Common myeloid progenitor, CD34-positive (primary cell): ENCODE results near the gene CSE1L.
"Not testable (repeated sequence)": the region's sequence is repeated elsewhere in the genome, so short reads cannot be mapped to it uniquely, and the experiment has no call there.

Experiments
- CTCF ChIA-PET: fragments of 350-600 bp; sonication (Branson Sonifier 250); formaldehyde crosslinking; loops from one replicate; lab custom pipeline; 2021; ENCODE audit warnings: antibody characterized with exemption; lab: Charles Lee
- POLR2A ChIA-PET: fragments of 350-600 bp; sonication (Branson Sonifier 250); formaldehyde crosslinking; loops from one replicate; lab custom pipeline; 2021; ENCODE audit warnings: antibody characterized with exemption; lab: Charles Lee
- DNase-seq, 3 donors: peaks; one replicate each; pipeline versions ENCODE4 v3.0.0 to v3.0.0-alpha.2; 2013
- H3K27ac ChIP-seq, 2 experiments: 1 replicate in 1 of 2; 2 replicates in 1 of 2; pipeline ENCODE4 v1.7.0; 2013; ENCODE audit warnings: inconsistent platforms in 2 of 2, low read length in 2 of 2, mild to moderate bottlenecking in 2 of 2, low read depth in 1 of 2, moderate library complexity in 1 of 2; ENCODE audit not compliant: severe bottlenecking in 2 of 2, insufficient read depth in 1 of 2, poor library complexity in 1 of 2
- H3K27me3 ChIP-seq, 5 experiments: replicated peaks in 2 of 5; 1 replicate in 3 of 5; 2 replicates in 2 of 5; pipeline versions ENCODE4 v1.6.1 to v1.7.0; 2013; ENCODE audit warnings: low read length in 4 of 5, mild to moderate bottlenecking in 2 of 5, moderate library complexity in 2 of 5, inconsistent platforms in 1 of 5; ENCODE audit not compliant: insufficient read depth in 5 of 5, control insufficient read depth in 4 of 5
- H3K36me3 ChIP-seq, 4 experiments: 1 replicate in 2 of 4; 2 replicates in 2 of 4; pipeline versions ENCODE4 v1.6.1 to v1.7.0; 2013; ENCODE audit warnings: low read length in 3 of 4, control low read depth in 1 of 4, mild to moderate bottlenecking in 1 of 4; ENCODE audit not compliant: control insufficient read depth in 4 of 4, insufficient read depth in 4 of 4
- H3K4me1 ChIP-seq, 4 experiments: 1 replicate in 3 of 4; 2 replicates in 1 of 4; pipeline versions ENCODE4 v1.6.1 to v1.7.1; 2013; ENCODE audit warnings: low read length in 3 of 4, mild to moderate bottlenecking in 3 of 4, control low read depth in 1 of 4, inconsistent platforms in 1 of 4, moderate library complexity in 1 of 4; ENCODE audit not compliant: control insufficient read depth in 4 of 4, insufficient read depth in 4 of 4; ENCODE audit errors: control extremely low read depth in 1 of 4
- H3K4me3 ChIP-seq, 7 experiments: 1 replicate in 4 of 7; 2 replicates in 3 of 7; pipeline versions ENCODE4 v1.5.1 to v1.7.0; 2013; ENCODE audit warnings: mild to moderate bottlenecking in 7 of 7, low read length in 6 of 7, moderate library complexity in 6 of 7, inconsistent platforms in 2 of 7, low read depth in 2 of 7, control low read depth in 1 of 7; ENCODE audit not compliant: insufficient read depth in 4 of 7, control insufficient read depth in 1 of 7; ENCODE audit errors: extremely low read depth in 1 of 7
- H3K9me3 ChIP-seq, 5 experiments: 1 replicate in 4 of 5; 2 replicates in 1 of 5; pipeline versions ENCODE4 v1.6.1 to v1.7.1; 2013; ENCODE audit warnings: low read length in 4 of 5, mild to moderate bottlenecking in 2 of 5, inconsistent platforms in 1 of 5, low read depth in 1 of 5, moderate library complexity in 1 of 5; ENCODE audit not compliant: control insufficient read depth in 4 of 5, insufficient read depth in 2 of 5; ENCODE audit errors: control extremely low read depth in 1 of 5
- WGBS: methylation state at CpG from one replicate; pipeline ENCODE4 v1.1.5; 2013; ENCODE audit not compliant: insufficient coverage; 5-methylcytosine and 5-hydroxymethylcytosine counted together

CSE1L gene

DNA sequence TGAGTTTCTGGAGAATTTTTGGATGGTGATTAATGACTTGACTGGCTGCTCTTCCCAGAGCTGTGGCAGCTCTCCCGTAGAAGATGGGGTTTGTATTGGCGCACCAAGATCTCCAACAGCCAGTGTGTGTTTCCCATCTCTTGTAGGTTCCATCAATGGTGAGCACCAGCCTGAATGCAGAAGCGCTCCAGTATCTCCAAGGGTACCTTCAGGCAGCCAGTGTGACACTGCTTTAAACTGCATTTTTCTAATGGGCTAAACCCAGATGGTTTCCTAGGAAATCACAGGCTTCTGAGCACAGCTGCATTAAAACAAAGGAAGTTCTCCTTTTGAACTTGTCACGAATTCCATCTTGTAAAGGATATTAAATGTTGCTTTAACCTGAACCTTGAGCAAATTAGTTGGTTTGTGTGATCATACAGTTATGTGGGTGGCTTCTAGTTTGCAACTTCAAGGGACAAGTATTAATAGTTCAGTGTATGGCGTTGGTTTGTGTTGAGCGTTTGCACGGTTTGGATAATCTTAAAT is 50.2 kb downstream of the CSE1L start:
- Histone ChIP-seq H3K27ac (no peak overlapping the region), H3K27me3 (no peaks in the 10 kb centered on the region), H3K4me3 (no peak overlapping the region), H3K9me3 (no peaks in the 10 kb centered on the region), H3K36me3 (peaks cover 27 to 80% (median 48%) of the 10 kb centered on the region in 4 experiments), H3K4me1 (peaks cover 0 to 6% (median 0%) of the 10 kb centered on the region in 4 experiments)
- 97% methylated on average over 6 of the region's 7 CpGs for WGBS
- DNase-seq: no peak
- ChIA-PET CTCF (no interaction called here), POLR2A (no interaction called here)

- Histone ChIP-seq H3K27me3 (no peaks in the 10 kb centered on the region), H3K4me1 (peaks cover 0 to 6% (median 0%) of the 10 kb centered on the region in 4 experiments), H3K9me3 (no peaks in the 10 kb centered on the region), H3K4me3 (no peak overlapping the region), H3K27ac (no peak overlapping the region), H3K36me3 (peaks cover 27 to 80% (median 47%) of the 10 kb centered on the region in 4 experiments)
- ChIA-PET CTCF (interaction anchor here (2.0 kb wide), 1 partner anchor 35 kb away, joined by 4 read pairs; no protein-coding TSS in a partner anchor), POLR2A (no interaction called here)
- WGBS: 98% methylated on average over 6 of the region's 7 CpGs
- no peak for DNase-seq
These were observed 51.0 kb downstream of the CSE1L start for GRCh38 chr20:49097159-49097558.

- POLR2A ChIA-PET: no interaction called here
These were observed 52.0 kb downstream of the CSE1L start for GRCh38 chr20:49098136-49098535.

DNA sequence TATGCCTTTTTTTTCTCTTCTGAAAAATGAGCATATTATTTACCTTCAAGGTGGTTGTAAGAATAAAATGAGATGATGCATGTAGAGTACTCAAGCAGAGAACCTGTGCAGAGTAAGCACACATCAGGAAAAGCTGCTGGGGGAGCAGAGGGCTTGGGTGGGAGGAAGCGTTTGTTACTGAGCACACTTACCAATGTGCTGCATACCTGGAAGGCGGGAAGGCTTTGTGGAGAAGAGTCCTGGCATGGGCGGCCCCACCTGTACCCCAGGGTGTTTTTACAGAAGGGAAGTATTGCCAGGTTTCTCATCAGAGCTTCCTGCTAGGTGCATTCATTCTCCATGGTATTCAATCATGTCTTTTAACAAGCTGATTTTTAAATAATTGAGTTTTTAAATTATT is 52.9 kb downstream of the CSE1L start:
- peaks cover 25 to 85% (median 55%) of the 10 kb centered on the region in 4 experiments for H3K36me3 ChIP-seq
- H3K4me1 ChIP-seq: peaks cover 0 to 6% (median 0%) of the 10 kb centered on the region in 4 experiments
- no peak overlapping the region for H3K27ac ChIP-seq
- no peaks in the 10 kb centered on the region for H3K9me3 ChIP-seq
- no peaks in the 10 kb centered on the region for H3K27me3 ChIP-seq
- ChIA-PET CTCF (interaction anchor here (0.7 to 2.0 kb wide), 5 partner anchors 13 to 75 kb away, joined by 3 to 4 read pairs (median 3); no protein-coding TSS in a partner anchor), POLR2A (no interaction called here)
- DNase-seq: no peak
- H3K4me3 ChIP-seq: no peak overlapping the region
- WGBS: no CpG with 5 or more reads among the region's 3 CpGs

More at GRCh38 chr20:49098136-49098535, 52.0 kb downstream of the CSE1L start:
- Histone ChIP-seq H3K4me1 (peaks cover 0 to 6% (median 0%) of the 10 kb centered on the region in 4 experiments), H3K36me3 (peaks cover 25 to 83% (median 51%) of the 10 kb centered on the region in 4 experiments), H3K27me3 (no peaks in the 10 kb centered on the region), H3K9me3 (no peaks in the 10 kb centered on the region), H3K27ac (no peak overlapping the region), H3K4me3 (no peak overlapping the region)
- CTCF ChIA-PET: interaction anchor here (1.0 to 2.0 kb wide), 3 partner anchors 12 to 74 kb away, joined by 3 to 4 read pairs (median 3); no protein-coding TSS in a partner anchor
- WGBS: 100% methylated on average over 2 of the region's 4 CpGs
- no peak for DNase-seq

DNA sequence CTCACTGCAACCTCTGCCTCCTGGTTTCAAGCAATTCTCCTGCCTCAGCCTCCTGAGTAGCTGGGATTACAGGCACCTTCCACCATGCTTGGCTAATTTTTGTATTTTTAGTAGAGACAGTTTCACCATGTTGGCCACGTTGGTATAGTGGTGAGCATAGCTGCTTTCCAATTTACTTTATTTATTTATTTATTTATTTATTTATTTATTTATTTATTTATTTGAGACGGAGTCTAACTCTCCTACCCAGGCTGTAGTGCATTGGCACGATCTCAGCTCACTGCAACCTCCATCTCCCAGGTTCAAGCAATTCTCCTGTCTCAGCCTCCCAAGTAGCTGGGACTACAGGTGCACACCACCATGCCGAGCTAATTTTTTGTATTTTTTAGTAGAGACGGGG is 54.2 kb downstream of the CSE1L start:
- DNase-seq, H3K27me3 ChIP-seq, H3K4me3 ChIP-seq, CTCF ChIA-PET, H3K4me1 ChIP-seq, POLR2A ChIA-PET, H3K9me3 ChIP-seq: not testable (repeated sequence)
- WGBS: 100% methylated on average over 2 of the region's 5 CpGs
- H3K36me3 ChIP-seq: peaks cover 22 to 81% (median 51%) of the 10 kb centered on the region in 4 experiments
- H3K27ac ChIP-seq: peak overlapping the region in 1 of 2 experiments; percentile 56

GRCh38 chr20:49100972-49101371 is 54.9 kb downstream of the CSE1L start:
- Histone ChIP-seq H3K27me3 (no peaks in the 10 kb centered on the region), H3K36me3 (peaks cover 17 to 77% (median 46%) of the 10 kb centered on the region in 4 experiments), H3K4me1 (peaks cover 0 to 6% (median 0%) of the 10 kb centered on the region in 4 experiments), H3K9me3 (no peaks in the 10 kb centered on the region), H3K27ac (peak overlapping the region; percentile 19 to 56), H3K4me3 (peak overlapping the region in 4 of 7 experiments; percentile 2 to 68 (median 34))
- peak; percentile 17 to 64 (median 57) for DNase-seq
- ChIA-PET CTCF (no interaction called here), POLR2A (no interaction called here)
- 100% methylated on average over 1 of the region's 4 CpGs for WGBS

DNA sequence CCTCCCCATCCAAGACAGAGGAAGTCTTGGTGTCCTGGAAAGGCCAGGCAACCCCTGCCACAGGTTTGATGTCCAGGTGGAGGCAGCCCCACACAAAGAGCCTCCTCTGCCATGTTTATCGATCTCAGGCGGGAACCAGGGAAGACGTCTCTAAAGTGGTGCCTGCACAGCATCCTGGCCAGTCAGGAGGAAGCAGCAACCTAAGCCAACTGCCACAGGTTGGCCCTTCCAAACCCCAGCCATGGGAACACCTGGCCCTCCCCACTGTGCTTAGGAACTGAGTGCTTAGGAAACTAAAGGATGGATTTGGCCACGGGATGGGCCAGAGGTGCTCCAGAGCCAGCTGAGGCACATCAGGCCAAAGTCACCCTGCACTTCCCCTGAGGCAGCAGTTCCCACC is 56.9 kb downstream of the CSE1L start:
- Histone ChIP-seq H3K36me3 (peaks cover 10 to 63% (median 36%) of the 10 kb centered on the region in 4 experiments), H3K9me3 (no peaks in the 10 kb centered on the region), H3K4me3 (no peak overlapping the region), H3K27ac (no peak overlapping the region), H3K4me1 (peaks cover 0 to 6% (median 0%) of the 10 kb centered on the region in 4 experiments), H3K27me3 (no peaks in the 10 kb centered on the region)
- no peak for DNase-seq
- ChIA-PET CTCF (no interaction called here), POLR2A (no interaction called here)
- 96% methylated on average over 4 of the region's 4 CpGs for WGBS
